PC-3 (cell line): ENCODE results near the gene ZBTB40.

Source experiments
- EZH2 ChIP-seq: fragments of 300-600 bp; sonication (generic); IDR thresholded peaks from one replicate; pipeline ENCODE4 v1.6.1; 2017; ENCODE audit warnings: antibody characterized with exemption, mild to moderate bottlenecking, low read length; ENCODE audit not compliant: unreplicated experiment
- TF ChIP-seq, protein P1 (sequence below): fragments of 300-600 bp; sonication (generic); conservative IDR thresholded peaks from 2 replicates; pipeline ENCODE4 v1.5.1; 2017; ENCODE audit warnings: antibody characterized with exemption, low read depth, mild to moderate bottlenecking, low read length

GRCh38 chr1:22525646-22526045, 74.0 kb downstream of the ZBTB40 start:
- TF ChIP-seq, protein P1, sequence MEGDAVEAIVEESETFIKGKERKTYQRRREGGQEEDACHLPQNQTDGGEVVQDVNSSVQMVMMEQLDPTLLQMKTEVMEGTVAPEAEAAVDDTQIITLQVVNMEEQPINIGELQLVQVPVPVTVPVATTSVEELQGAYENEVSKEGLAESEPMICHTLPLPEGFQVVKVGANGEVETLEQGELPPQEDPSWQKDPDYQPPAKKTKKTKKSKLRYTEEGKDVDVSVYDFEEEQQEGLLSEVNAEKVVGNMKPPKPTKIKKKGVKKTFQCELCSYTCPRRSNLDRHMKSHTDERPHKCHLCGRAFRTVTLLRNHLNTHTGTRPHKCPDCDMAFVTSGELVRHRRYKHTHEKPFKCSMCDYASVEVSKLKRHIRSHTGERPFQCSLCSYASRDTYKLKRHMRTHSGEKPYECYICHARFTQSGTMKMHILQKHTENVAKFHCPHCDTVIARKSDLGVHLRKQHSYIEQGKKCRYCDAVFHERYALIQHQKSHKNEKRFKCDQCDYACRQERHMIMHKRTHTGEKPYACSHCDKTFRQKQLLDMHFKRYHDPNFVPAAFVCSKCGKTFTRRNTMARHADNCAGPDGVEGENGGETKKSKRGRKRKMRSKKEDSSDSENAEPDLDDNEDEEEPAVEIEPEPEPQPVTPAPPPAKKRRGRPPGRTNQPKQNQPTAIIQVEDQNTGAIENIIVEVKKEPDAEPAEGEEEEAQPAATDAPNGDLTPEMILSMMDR: no peak
- no peak for TF ChIP-seq EZH2
